Measurements from ENCODE around the gene ST6GAL1. TPM values are rescaled to one million over a fixed set of nuclear protein-coding genes. Genes with fewer than 3 reads are reported as not detected.

The ST6GAL1 gene
- total and polyA plus RNA-seq, 2 of the 13 experiments (the other 11 are each of a cell fraction or from before 2014, with no cell fraction given), result 79.9 to 164 TPM

DNA sequence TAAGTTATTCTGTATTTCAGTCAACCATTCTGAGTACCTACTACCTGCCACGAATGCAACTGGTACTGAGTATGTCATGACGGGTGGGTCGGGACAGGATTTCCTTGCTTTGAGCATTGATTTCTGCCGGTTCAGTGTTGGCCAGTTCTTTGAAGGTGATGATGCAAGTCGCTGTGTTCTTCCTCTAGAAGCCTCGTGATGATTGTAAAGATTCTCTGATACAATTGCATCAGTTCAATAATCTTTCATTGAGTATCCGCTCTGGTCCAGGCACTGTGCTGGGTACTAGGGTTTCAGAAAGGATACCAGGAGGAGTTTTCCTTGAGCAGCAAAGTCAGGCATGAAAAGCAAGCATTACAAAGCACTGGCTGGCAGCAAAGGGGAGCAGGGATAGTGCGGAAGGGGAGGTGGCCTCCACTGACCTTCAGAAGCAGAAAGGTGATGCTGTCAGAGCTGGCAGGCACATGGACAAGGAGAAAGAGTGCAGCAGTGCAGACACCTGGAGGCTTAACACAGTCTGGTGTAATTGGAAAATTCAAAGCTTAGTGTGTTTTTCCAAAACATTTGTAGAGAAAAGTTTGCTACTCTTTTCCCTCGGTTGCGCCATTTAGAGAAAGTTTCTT lies 108.9 kb downstream of the ST6GAL1 start (continued):
- TF ChIP-seq ZNF441 (CRISPR knock-in tag; IDR thresholded peaks at IDR 0.05; ENCODE audit: borderline replicate concordance) (no peak), TP53 (CRISPR knock-in tag; conservative IDR thresholded peaks at IDR 0.05) (no peak), CHD2 (IDR thresholded peaks at IDR 0.05; ENCODE audit: low read depth, low read length) (no peak), NFE2 (CRISPR knock-in tag; IDR thresholded peaks at IDR 0.05) (no peak), ZNF350 (CRISPR knock-in tag; IDR thresholded peaks at IDR 0.05; ENCODE audit: borderline replicate concordance, low read depth) (no peak), KMT2B (CRISPR knock-in tag; IDR thresholded peaks at IDR 0.05) (no peak), SMARCC2 (IDR thresholded peaks at IDR 0.05) (no peak), ZNF501 (CRISPR knock-in tag; IDR thresholded peaks at IDR 0.05) (peak; percentile 37; the same call in 1 of the 2 replicates), ZNF83 (CRISPR knock-in tag; IDR thresholded peaks at IDR 0.05; ENCODE audit: borderline replicate concordance) (no peak), PHF21A (CRISPR knock-in tag; IDR thresholded peaks at IDR 0.05) (peak; percentile 36; the same call in 1 of the 2 replicates), ZNF335 (CRISPR knock-in tag; IDR thresholded peaks at IDR 0.05) (no peak)
- TF ChIP-seq, protein P1, sequence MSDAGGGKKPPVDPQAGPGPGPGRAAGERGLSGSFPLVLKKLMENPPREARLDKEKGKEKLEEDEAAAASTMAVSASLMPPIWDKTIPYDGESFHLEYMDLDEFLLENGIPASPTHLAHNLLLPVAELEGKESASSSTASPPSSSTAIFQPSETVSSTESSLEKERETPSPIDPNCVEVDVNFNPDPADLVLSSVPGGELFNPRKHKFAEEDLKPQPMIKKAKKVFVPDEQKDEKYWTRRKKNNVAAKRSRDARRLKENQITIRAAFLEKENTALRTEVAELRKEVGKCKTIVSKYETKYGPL (CRISPR knock-in tag; IDR thresholded peaks at IDR 0.05), result 0 out of 2 replicates have a peak, but pooled peaks have one; percentile 34
- TF ChIP-seq, protein P2, sequence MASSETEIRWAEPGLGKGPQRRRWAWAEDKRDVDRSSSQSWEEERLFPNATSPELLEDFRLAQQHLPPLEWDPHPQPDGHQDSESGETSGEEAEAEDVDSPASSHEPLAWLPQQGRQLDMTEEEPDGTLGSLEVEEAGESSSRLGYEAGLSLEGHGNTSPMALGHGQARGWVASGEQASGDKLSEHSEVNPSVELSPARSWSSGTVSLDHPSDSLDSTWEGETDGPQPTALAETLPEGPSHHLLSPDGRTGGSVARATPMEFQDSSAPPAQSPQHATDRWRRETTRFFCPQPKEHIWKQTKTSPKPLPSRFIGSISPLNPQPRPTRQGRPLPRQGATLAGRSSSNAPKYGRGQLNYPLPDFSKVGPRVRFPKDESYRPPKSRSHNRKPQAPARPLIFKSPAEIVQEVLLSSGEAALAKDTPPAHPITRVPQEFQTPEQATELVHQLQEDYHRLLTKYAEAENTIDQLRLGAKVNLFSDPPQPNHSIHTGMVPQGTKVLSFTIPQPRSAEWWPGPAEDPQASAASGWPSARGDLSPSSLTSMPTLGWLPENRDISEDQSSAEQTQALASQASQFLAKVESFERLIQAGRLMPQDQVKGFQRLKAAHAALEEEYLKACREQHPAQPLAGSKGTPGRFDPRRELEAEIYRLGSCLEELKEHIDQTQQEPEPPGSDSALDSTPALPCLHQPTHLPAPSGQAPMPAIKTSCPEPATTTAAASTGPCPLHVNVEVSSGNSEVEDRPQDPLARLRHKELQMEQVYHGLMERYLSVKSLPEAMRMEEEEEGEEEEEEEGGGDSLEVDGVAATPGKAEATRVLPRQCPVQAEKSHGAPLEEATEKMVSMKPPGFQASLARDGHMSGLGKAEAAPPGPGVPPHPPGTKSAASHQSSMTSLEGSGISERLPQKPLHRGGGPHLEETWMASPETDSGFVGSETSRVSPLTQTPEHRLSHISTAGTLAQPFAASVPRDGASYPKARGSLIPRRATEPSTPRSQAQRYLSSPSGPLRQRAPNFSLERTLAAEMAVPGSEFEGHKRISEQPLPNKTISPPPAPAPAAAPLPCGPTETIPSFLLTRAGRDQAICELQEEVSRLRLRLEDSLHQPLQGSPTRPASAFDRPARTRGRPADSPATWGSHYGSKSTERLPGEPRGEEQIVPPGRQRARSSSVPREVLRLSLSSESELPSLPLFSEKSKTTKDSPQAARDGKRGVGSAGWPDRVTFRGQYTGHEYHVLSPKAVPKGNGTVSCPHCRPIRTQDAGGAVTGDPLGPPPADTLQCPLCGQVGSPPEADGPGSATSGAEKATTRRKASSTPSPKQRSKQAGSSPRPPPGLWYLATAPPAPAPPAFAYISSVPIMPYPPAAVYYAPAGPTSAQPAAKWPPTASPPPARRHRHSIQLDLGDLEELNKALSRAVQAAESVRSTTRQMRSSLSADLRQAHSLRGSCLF (CRISPR knock-in tag; IDR thresholded peaks at IDR 0.05; ENCODE audit: borderline replicate concordance), result no peak
- TF ChIP-seq, protein P3, sequence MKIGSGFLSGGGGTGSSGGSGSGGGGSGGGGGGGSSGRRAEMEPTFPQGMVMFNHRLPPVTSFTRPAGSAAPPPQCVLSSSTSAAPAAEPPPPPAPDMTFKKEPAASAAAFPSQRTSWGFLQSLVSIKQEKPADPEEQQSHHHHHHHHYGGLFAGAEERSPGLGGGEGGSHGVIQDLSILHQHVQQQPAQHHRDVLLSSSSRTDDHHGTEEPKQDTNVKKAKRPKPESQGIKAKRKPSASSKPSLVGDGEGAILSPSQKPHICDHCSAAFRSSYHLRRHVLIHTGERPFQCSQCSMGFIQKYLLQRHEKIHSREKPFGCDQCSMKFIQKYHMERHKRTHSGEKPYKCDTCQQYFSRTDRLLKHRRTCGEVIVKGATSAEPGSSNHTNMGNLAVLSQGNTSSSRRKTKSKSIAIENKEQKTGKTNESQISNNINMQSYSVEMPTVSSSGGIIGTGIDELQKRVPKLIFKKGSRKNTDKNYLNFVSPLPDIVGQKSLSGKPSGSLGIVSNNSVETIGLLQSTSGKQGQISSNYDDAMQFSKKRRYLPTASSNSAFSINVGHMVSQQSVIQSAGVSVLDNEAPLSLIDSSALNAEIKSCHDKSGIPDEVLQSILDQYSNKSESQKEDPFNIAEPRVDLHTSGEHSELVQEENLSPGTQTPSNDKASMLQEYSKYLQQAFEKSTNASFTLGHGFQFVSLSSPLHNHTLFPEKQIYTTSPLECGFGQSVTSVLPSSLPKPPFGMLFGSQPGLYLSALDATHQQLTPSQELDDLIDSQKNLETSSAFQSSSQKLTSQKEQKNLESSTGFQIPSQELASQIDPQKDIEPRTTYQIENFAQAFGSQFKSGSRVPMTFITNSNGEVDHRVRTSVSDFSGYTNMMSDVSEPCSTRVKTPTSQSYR (CRISPR knock-in tag; IDR thresholded peaks at IDR 0.05; ENCODE audit: borderline replicate concordance), result no peak
- TF ChIP-seq, protein P4, sequence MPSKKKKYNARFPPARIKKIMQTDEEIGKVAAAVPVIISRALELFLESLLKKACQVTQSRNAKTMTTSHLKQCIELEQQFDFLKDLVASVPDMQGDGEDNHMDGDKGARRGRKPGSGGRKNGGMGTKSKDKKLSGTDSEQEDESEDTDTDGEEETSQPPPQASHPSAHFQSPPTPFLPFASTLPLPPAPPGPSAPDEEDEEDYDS (CRISPR knock-in tag; IDR thresholded peaks at IDR 0.05), result peak; percentile 79; the same call in 1 of the 2 replicates
- TF ChIP-seq, protein P5, sequence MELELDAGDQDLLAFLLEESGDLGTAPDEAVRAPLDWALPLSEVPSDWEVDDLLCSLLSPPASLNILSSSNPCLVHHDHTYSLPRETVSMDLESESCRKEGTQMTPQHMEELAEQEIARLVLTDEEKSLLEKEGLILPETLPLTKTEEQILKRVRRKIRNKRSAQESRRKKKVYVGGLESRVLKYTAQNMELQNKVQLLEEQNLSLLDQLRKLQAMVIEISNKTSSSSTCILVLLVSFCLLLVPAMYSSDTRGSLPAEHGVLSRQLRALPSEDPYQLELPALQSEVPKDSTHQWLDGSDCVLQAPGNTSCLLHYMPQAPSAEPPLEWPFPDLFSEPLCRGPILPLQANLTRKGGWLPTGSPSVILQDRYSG (CRISPR knock-in tag; IDR thresholded peaks at IDR 0.05), result 0 out of 2 replicates have a peak, but pooled peaks have one; percentile 27
- TF ChIP-seq, protein P6, sequence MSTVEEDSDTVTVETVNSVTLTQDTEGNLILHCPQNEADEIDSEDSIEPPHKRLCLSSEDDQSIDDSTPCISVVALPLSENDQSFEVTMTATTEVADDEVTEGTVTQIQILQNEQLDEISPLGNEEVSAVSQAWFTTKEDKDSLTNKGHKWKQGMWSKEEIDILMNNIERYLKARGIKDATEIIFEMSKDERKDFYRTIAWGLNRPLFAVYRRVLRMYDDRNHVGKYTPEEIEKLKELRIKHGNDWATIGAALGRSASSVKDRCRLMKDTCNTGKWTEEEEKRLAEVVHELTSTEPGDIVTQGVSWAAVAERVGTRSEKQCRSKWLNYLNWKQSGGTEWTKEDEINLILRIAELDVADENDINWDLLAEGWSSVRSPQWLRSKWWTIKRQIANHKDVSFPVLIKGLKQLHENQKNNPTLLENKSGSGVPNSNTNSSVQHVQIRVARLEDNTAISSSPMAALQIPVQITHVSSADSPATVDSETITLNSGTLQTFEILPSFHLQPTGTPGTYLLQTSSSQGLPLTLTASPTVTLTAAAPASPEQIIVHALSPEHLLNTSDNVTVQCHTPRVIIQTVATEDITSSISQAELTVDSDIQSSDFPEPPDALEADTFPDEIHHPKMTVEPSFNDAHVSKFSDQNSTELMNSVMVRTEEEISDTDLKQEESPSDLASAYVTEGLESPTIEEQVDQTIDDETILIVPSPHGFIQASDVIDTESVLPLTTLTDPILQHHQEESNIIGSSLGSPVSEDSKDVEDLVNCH (CRISPR knock-in tag; IDR thresholded peaks at IDR 0.05), result no peak

Measured in HepG2 (cell line).